SK-N-SH treated with all-trans-retinoic acid at 6 μM for 48 hours (cell line): ENCODE data around the gene CFAP100.

Experiments
- ATAC-seq: fragments of 200-7000 bp; cut with Tn5 transposase; 3 replicates; pipeline ENCODE4 v1.9.1; 2020; ENCODE audit warnings: mild to moderate bottlenecking, moderate library complexity
- ARNTL ChIP-seq: fragments of 450-650 bp; formaldehyde crosslinking; IDR thresholded peaks from 2 replicates; pipeline ENCODE4 v1.5.0; 2020; ENCODE audit warnings: low read depth, mild to moderate bottlenecking, moderate library complexity, borderline replicate concordance
- BACH2 ChIP-seq: fragments of 250-450 bp; sonication (Bioruptor Pico); IDR thresholded peaks from 2 replicates; pipeline ENCODE4 v1.9.0; 2021; ENCODE audit warnings: mild to moderate bottlenecking, borderline replicate concordance
- CREB5 ChIP-seq: fragments of 250-450 bp; sonication (Bioruptor Pico); IDR thresholded peaks from 2 replicates; pipeline ENCODE4 v1.5.1; 2020; ENCODE audit warnings: low read depth, mild to moderate bottlenecking, moderate library complexity
- CSDC2 ChIP-seq: fragments of 250-450 bp; sonication (Bioruptor Pico); IDR thresholded peaks from 2 replicates; pipeline ENCODE4 v1.5.0; 2020; ENCODE audit warnings: mild to moderate bottlenecking, moderate library complexity
- ESRRG ChIP-seq: fragments of 250-450 bp; sonication (Bioruptor Pico); IDR thresholded peaks from 2 replicates; pipeline ENCODE4 v1.6.1; 2021; ENCODE audit warnings: mild to moderate bottlenecking
- GLIS3 ChIP-seq: fragments of 250-450 bp; sonication (Bioruptor Pico); IDR thresholded peaks from 2 replicates; pipeline ENCODE4 v1.5.0; 2020; ENCODE audit warnings: mild to moderate bottlenecking, moderate library complexity
- ISL1 ChIP-seq: fragments of 250-450 bp; sonication (Bioruptor Pico); IDR thresholded peaks from 2 replicates; pipeline ENCODE4 v2.1.2; 2022; ENCODE audit warnings: mild to moderate bottlenecking, moderate library complexity
- OSR1 ChIP-seq: fragments of 250-450 bp; sonication (Bioruptor Pico); IDR thresholded peaks from 2 replicates; pipeline ENCODE4 v1.8.0; 2022; ENCODE audit warnings: moderate library complexity, mild to moderate bottlenecking, inconsistent platforms
- PATZ1 ChIP-seq: fragments of 250-450 bp; sonication (Bioruptor Pico); IDR thresholded peaks from 2 replicates; pipeline ENCODE4 v1.8.0; 2020; ENCODE audit warnings: mild to moderate bottlenecking, moderate library complexity, borderline replicate concordance
- PPARA ChIP-seq: fragments of 250-450 bp; sonication (Bioruptor Pico); IDR thresholded peaks from 2 replicates; pipeline ENCODE4 v1.5.0; 2020; ENCODE audit warnings: mild to moderate bottlenecking, borderline replicate concordance
- RARB ChIP-seq: fragments of 250-450 bp; sonication (Bioruptor Pico); IDR thresholded peaks from 2 replicates; pipeline ENCODE4 v1.8.0; 2021; ENCODE audit warnings: mild to moderate bottlenecking, moderate library complexity
- SNAI2 ChIP-seq: fragments of 250-450 bp; sonication (Bioruptor Pico); IDR thresholded peaks from 2 replicates; pipeline ENCODE4 v1.5.0; 2020; ENCODE audit warnings: mild to moderate bottlenecking, moderate library complexity
- TCF4 ChIP-seq: fragments of 250-450 bp; sonication (Bioruptor Pico); IDR thresholded peaks from 2 replicates; pipeline ENCODE4 v1.8.0; 2021; ENCODE audit warnings: mild to moderate bottlenecking, moderate library complexity, borderline replicate concordance
- TOX ChIP-seq: fragments of 250-450 bp; sonication (Bioruptor Pico); IDR thresholded peaks from 2 replicates; pipeline ENCODE4 v1.8.0; 2021; ENCODE audit warnings: mild to moderate bottlenecking, moderate library complexity, borderline replicate concordance
- TSHZ2 ChIP-seq: fragments of 250-450 bp; sonication (Bioruptor Pico); IDR thresholded peaks from 2 replicates; pipeline ENCODE4 v1.5.0; 2020; ENCODE audit warnings: mild to moderate bottlenecking, moderate library complexity
- ZC3H10 ChIP-seq: fragments of 250-450 bp; sonication (Bioruptor Pico); IDR thresholded peaks from 2 replicates; pipeline ENCODE4 v1.5.1; 2021; ENCODE audit warnings: mild to moderate bottlenecking, moderate library complexity
- ZFP3 ChIP-seq: fragments of 250-450 bp; sonication (Bioruptor Pico); IDR thresholded peaks from 2 replicates; pipeline ENCODE4 v1.5.0; 2020; ENCODE audit warnings: mild to moderate bottlenecking, moderate library complexity
- ZNF565 ChIP-seq: fragments of 450-650 bp; formaldehyde crosslinking; conservative IDR thresholded peaks from 2 replicates; pipeline ENCODE4 v1.5.0; 2020; ENCODE audit warnings: low read depth, mild to moderate bottlenecking, moderate library complexity
- ZNF70 ChIP-seq: fragments of 450-650 bp; formaldehyde crosslinking; IDR thresholded peaks from 2 replicates; pipeline ENCODE4 v1.5.0; 2020; ENCODE audit warnings: mild to moderate bottlenecking, moderate library complexity
- ZNF8 ChIP-seq: fragments of 450-650 bp; formaldehyde crosslinking; IDR thresholded peaks from 2 replicates; pipeline ENCODE4 v1.5.0; 2020; ENCODE audit warnings: mild to moderate bottlenecking, moderate library complexity
- TF ChIP-seq, protein P1 (sequence below): fragments of 250-450 bp; sonication (Bioruptor Pico); IDR thresholded peaks from 2 replicates; pipeline ENCODE4 v1.8.0; 2021; ENCODE audit warnings: low read depth, mild to moderate bottlenecking, moderate library complexity, borderline replicate concordance

The CFAP100 gene

GRCh38 chr3:126434931-126435411 lies 40.3 kb downstream of the CFAP100 start (continued):
- no peak for TF ChIP-seq CREB5 (CRISPR knock-in tag)
- no peak for TF ChIP-seq PATZ1 (CRISPR knock-in tag)
- TF ChIP-seq ISL1 (CRISPR knock-in tag): no peak
- no peak for TF ChIP-seq ESRRG
- no peak for TF ChIP-seq CSDC2 (CRISPR knock-in tag)

DNA sequence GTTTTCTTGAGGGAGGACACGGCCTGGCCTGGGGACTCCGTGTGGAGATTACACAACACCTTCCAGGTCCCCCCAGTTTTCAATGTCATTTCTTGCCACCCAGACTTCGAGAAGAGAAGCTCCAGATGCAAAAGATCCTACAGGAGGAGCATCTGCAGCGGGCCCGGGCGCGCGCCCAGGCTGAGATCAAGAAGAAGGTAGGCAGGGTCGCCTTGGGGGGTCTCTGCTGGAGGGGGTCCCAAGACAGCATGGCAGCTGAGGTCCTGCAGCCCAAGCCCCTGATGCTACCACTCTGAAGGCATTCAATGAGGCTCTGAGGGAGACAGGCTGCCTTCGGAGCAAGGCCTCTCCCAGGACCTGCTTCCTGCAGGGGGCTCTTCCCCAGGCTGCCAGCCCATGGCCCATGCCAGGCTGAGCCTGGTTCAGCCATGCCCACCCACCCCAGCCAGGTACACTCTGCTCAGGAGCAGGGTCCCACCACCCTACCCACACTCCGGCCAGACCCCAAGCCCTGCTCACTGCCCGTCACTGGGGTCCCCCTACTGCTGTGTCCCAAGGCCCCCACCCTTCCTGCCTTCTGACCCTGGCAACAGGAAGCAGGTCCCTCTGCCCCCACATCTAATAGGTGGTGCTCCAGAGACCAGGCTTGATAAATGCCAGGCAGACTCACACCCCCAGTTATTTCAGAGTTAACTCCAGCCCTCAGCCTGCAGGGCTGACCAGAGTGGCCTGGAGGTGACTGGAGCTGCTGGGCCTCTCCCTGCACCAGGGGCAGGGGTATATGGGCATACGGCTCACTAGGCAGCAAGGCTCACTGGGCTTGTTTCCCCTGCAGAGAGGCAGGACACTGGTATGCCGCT lies 41.0 kb downstream of the CFAP100 start:
- TF ChIP-seq PPARA (CRISPR knock-in tag): no peak
- TF ChIP-seq PATZ1 (CRISPR knock-in tag): no peak
- TF ChIP-seq ZNF565 (CRISPR knock-in tag): no peak
- TF ChIP-seq ISL1 (CRISPR knock-in tag): no peak
- TF ChIP-seq TOX (CRISPR knock-in tag): no peak
- no peak for TF ChIP-seq ZFP3 (CRISPR knock-in tag)
- TF ChIP-seq ZC3H10 (CRISPR knock-in tag): no peak
- TF ChIP-seq ZNF8 (CRISPR knock-in tag): no peak
- TF ChIP-seq ESRRG: no peak
- no peak for TF ChIP-seq SNAI2
- TF ChIP-seq CREB5 (CRISPR knock-in tag): no peak
- TF ChIP-seq TSHZ2 (CRISPR knock-in tag): no peak
- TF ChIP-seq OSR1 (CRISPR knock-in tag): no peak
- TF ChIP-seq BACH2 (CRISPR knock-in tag): no peak
- TF ChIP-seq ZNF70 (CRISPR knock-in tag): no peak
- no peak for TF ChIP-seq TCF4 (CRISPR knock-in tag)
- TF ChIP-seq ARNTL (CRISPR knock-in tag): no peak

DNA sequence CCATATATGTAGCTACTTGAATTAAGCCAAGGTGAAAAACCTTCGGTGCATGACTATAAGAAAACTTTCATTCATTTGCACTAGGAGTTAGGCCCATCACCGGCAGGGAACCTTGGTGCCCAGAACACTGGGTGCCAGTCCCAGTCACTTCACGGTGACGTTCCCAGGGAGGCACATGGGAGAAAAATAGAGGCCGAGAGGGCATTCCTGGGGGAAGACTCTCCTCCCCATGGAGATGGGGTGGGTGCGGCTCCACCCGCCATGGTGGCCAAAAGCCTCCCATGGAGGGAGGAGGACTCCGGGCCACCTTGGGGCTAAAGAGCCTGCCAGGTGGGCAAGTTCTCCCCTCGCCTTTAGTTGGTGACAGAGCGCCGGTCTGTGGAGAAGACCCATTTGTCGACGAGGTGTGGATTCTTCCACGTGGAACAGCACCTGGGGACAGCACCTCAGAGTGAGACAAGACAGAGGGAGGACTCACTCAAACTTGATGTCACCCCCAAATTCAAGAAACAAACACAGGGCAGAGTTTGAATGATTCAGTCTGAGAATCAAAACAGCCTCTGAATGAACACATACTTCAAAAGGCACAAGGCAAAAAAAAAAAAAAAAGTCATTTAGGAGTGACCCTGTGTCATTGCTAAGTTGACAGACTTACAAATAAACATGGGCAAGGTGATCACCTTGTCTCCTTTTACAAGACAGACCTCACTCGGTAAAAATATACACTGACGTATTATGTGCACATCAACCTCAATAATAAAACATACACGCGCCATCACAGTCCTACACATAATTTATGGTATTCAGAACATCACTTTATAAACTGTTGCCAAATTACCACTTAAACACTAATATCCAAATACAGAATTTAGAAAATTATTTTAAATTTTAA lies 42.4 kb downstream of the CFAP100 start:
- ATAC-seq: no peak
- TF ChIP-seq ZNF8 (CRISPR knock-in tag): no peak
- no peak for TF ChIP-seq ISL1 (CRISPR knock-in tag)
- TF ChIP-seq ZNF565 (CRISPR knock-in tag): no peak
- TF ChIP-seq CSDC2 (CRISPR knock-in tag): no peak
- TF ChIP-seq ARNTL (CRISPR knock-in tag): no peak
- TF ChIP-seq CREB5 (CRISPR knock-in tag): no peak
- no peak for TF ChIP-seq SNAI2
- TF ChIP-seq ZC3H10 (CRISPR knock-in tag): no peak
- no peak for TF ChIP-seq ZFP3 (CRISPR knock-in tag)
- TF ChIP-seq, protein P1, sequence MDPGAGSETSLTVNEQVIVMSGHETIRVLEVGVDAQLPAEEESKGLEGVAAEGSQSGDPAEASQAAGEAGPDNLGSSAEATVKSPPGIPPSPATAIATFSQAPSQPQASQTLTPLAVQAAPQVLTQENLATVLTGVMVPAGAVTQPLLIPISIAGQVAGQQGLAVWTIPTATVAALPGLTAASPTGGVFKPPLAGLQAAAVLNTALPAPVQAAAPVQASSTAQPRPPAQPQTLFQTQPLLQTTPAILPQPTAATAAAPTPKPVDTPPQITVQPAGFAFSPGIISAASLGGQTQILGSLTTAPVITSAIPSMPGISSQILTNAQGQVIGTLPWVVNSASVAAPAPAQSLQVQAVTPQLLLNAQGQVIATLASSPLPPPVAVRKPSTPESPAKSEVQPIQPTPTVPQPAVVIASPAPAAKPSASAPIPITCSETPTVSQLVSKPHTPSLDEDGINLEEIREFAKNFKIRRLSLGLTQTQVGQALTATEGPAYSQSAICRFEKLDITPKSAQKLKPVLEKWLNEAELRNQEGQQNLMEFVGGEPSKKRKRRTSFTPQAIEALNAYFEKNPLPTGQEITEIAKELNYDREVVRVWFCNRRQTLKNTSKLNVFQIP: no peak
- no peak for TF ChIP-seq RARB
- no peak for TF ChIP-seq TCF4 (CRISPR knock-in tag)
- no peak for TF ChIP-seq GLIS3 (CRISPR knock-in tag)
- TF ChIP-seq OSR1 (CRISPR knock-in tag): no peak
- no peak for TF ChIP-seq PPARA (CRISPR knock-in tag)
- no peak for TF ChIP-seq BACH2 (CRISPR knock-in tag)

More for the DNA sequence above, 41.0 kb downstream of the CFAP100 start:
- no peak for ATAC-seq
